Measurements from ENCODE around the gene SPSB4.

The SPSB4 gene

DNA sequence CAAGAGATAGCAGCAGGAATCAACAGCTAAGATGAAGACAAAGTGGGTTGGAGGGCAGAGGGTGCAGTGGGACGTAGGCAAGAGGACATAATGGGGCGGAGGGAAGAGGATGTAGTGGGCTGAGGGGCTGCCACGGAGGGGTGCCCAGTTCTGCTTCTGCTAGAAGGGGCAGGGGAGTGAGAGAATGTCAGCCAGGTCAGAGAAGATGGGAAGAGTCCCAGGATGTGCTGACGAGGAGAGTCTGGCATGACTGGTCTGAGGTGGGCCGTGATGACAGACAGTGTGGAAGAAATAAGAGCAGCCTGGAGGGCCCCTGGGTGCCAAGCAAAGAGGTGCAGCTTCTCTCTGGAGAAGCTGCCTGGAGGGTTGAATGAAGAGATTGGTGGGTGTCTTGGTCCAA is 4.0 kb downstream of the SPSB4 start:
- no peak for DNase-seq

DNA sequence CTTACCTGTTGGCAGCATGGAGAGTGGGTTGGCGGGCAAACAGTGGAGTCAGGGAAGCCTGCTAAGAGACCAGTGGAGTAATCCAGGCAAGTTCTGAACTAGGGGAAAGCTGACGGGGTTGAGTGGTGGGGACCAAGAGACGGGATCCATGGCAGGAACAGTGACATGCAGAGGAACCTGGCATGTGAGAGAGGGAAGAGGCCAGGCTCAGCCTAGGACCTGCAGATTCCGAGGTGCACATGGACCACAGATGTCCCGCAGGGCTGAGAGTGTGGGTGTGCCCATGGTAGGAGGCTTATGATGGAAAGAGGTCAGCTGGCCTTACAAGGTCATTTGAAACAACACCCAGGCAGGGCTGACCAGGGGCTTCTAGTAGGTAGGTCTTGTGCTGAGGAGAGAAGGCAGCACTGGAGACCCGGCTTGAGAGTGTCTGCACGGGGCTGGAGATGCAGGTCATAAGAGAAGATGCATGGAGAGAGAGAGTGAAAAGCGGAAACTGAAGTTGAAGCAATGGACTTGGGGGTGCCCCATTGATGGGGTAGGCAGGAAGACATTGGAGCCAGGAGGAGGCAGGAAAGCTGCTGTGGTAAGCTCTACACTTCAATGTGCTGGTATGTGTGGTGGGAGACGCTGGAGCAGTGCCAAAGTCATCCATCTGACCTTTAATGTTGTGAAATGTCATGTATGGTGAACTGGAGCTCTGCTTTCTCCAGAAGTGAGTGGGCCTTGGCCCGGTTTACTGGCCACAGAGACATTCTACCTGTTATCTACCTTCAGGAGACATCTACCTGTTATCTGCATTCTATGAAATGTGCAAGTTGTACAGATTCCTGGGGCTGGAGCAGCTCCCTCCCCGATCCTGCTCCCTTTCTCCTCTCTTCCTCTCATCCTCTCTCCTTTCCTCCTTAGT is 4.6 kb downstream of the SPSB4 start:
- DNase-seq: no peak

DNA sequence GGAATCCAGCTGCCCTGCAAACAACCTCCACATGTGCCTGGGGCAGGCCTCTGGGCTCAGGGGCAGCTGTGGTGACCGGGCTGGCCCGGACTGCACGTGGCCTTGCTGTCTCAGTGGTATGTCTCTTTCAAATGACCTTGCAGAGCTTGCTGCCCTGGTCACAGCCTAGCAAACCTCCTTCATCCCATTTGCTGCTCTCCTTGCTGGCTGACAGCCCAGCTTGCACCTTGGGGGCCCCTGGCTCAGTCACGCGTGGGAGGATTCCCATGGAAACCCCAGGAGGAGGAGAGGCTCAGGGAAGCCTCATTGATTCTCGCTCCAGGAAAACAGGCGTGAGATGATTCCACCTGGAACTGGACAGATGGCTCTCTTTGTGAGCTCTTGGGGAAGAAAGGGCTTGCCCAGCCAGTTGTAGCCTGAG is 5.6 kb downstream of the SPSB4 start:
- DNase-seq: peak; percentile 14

DNA sequence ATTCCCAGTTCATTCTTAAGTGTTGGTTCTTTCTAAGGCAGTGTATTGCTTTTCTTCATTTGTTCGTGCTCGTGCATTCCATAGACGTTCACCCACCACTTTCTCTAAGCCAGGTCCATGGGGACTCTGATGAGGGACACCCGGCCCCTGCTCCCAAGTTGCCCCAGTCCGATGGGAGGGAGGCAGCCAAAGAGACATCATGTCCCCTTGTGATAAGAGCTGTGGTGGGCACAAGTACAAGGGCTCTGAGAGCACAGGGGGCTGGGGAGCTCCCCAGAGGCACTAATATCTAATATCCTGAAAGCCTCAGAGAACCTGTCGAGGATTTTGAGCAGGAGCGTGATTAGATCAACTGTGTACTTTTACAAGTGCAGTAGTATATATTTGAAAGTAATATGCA is 6.3 kb downstream of the SPSB4 start:
- DNase-seq: no peak

DNA sequence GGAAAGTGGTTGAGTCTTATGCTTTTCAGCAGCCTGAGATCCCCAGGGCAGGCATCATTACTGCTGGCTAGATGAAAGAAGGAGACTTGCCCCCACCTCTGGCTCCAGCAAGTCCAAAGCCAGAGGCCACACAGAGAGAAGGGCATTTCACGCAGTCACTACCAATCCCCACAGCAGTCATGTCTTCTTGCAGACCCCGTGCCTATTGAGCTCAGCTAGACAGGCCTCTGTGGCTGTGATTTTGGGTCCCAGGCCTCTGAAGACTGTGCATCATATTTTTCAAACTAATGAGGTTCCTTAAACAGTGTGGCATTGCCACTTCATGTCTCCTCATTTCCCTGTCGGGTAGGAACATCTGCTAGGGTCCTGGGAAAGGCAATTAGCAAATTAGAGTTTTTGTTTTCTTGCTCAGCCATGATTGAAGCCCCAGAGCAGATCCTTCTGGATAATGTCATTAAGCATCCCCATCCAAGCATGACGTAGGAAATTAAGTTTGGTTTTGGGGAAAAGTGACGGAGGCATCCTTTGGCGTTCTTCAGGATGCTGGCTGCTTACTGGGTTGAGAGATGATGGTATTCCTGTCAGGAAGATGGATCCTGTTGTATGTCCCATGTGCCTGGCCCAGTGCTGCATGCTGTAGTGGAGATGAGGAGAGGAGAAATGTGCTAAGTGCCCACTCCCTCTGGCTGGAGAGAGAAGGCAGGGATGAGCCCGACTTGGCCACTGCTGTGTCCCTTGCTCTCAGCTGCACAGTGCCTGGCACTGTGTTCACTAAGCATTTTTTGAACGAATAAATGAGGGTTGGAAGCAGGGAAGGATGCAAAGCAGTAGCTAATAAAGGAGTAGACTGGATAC is 7.0 kb downstream of the SPSB4 start:
- DNase-seq: no peak

DNA sequence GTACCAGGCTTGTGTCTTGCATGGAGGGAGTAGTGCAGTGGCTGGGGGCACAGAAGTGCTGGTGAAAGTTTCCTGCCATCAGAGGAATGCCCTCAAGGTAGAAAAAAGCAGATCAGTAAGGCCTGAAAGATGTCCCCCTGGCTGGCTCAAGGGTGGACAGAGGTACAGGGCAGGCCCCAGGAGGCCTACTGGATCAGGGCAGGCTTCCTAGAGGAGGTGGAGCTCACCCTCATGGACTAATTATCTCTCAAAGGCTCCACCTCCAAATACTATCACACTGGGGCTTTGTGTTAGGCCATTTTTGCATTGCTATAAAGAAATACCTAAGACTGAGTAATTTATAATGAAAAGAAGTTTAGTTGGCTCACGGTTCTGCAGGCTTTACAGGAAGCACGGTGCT is 7.8 kb downstream of the SPSB4 start:
- no peak for DNase-seq

DNA sequence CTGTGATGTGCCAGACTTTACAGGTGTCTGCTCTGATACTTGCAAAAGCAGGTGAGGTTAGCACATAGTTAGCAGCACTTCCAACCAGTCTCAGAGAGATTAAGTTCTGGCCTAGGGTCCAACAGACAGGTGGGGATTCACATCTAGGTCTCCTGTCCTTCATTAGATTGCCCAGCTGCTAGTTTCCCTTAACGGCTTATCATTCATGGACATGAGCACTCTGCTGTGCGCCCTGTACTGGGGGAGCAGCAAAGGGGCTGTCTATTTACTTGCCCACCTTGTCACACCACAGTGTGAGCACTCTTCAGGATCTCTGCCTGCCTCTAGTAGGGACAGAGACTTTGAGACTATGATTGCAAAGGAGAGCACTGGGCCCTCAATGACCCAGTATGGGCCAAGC is 8.7 kb downstream of the SPSB4 start:
- no peak for DNase-seq

DNA sequence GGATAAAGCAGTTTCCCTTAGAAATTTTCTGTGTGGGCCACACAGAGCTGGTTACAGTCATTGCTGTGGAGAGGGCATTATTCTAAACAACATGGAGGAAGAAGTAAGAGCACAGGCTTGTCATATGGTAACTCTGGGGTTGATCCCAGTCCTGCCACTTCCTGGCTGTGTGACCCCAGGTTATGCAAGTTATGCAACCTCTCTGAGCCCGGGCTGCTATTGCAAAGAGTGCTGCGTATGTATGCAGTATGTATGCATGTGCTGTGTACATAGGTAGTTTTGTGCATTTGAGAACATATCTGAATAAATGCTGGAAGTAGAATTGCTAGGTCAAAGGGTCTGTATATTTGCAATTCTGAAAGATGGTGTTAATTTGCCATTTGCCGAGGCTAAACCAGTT is 9.2 kb downstream of the SPSB4 start:
- no peak for DNase-seq

DNA sequence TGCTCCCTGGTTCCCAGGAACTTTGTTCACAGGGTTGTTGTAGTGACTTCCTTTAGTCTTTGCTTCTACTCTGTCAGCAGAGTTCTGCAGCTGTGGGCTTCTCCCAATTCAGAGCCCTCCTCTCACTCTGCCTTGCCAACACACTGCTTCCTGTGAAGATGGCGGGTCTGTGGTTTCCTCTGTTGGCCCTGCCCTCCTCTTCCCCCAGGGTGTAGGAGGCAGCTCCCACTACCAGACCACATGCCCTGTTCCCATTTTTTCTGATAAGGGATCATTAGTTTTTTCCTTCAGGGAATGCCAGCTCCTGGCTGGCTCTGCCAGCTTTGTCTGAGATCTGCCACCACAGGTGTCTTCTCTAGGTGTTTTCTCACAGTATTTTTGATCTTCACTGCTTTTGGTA is 12.7 kb downstream of the SPSB4 start:
- DNase-seq: no peak

DNA sequence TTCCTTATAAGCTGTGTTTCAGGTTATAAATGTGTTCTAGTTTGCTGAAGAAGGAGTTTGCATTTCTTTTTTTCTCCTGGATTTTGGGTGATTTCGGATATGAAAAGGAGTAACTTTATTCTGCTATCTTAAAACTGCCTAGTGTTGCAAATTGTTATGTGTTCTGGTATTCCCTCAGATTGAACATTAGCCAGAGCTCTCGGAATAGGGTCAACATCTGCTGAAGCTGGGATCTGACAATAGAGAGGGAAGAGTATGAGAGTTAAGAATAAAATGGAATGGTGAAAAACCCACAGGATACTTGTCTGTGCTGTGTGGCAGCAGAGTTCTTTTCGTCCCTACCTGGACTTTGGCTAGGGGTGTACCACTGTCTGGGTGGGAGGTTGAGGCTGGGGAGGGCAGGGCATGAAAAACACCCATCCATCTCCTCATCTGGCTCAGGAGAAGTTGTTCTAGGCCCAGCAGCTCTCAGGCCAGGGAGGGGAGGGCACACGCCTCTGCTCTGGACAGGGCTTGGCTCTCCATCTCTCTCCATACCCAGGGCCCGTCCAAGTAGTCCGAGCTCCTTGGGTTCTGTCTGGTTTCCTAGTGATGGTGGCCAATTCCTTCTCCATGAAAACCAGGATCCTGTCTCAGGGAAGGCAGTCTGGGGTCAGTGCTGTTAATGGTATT is 13.2 kb downstream of the SPSB4 start:
- DNase-seq: no peak

DNA sequence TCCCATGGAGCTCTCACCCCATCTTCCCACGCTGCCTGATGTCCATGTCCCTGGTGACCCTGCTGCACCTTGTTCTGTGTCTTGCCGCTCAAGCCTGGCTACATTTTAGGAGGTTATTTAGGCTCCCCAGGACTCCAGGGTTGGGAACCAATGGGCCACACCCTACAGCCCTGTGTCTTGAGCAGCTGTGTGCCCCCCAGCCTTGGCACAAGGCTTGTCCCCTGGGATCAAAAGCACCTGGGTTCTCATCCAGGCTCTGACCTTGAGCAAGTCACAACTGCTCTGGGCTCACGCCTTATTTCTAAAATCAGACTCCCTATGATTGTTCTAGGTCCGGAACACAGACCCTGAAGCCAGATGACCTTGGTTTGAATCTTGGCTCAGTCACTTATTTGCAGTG is 14.1 kb downstream of the SPSB4 start:
- DNase-seq: no peak

DNA sequence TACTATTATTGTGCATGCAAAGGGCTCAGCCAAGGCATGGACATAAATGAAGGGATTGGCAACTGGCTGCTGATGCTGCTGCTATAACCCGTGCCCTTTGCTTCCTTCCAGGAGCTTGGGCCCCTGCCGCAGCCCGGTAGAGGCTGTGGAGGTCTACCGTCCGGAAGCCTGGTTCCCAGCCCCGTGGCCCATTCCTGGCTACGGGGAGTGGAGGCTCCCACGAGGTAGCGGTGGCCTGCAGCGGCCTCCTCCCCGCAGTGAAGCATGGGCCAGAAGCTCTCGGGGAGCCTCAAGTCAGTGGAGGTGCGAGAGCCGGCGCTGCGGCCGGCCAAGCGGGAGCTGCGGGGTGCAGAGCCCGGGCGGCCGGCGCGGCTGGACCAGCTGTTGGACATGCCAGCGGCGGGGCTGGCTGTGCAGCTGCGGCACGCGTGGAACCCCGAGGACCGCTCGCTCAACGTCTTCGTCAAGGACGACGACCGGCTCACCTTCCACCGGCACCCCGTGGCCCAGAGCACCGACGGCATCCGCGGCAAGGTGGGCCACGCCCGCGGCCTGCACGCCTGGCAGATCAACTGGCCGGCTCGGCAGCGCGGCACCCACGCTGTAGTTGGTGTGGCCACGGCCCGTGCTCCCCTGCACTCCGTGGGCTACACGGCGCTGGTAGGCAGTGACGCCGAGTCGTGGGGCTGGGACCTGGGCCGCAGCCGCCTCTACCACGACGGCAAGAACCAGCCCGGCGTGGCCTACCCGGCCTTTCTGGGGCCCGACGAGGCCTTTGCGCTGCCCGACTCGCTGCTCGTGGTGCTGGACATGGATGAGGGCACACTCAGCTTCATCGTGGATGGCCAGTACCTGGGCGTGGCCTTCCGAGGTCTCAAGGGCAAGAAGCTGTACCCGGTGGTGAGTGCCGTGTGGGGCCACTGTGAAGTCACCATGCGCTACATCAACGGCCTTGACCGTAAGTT is 15.0 kb downstream of the SPSB4 start:
- no peak for DNase-seq

DNA sequence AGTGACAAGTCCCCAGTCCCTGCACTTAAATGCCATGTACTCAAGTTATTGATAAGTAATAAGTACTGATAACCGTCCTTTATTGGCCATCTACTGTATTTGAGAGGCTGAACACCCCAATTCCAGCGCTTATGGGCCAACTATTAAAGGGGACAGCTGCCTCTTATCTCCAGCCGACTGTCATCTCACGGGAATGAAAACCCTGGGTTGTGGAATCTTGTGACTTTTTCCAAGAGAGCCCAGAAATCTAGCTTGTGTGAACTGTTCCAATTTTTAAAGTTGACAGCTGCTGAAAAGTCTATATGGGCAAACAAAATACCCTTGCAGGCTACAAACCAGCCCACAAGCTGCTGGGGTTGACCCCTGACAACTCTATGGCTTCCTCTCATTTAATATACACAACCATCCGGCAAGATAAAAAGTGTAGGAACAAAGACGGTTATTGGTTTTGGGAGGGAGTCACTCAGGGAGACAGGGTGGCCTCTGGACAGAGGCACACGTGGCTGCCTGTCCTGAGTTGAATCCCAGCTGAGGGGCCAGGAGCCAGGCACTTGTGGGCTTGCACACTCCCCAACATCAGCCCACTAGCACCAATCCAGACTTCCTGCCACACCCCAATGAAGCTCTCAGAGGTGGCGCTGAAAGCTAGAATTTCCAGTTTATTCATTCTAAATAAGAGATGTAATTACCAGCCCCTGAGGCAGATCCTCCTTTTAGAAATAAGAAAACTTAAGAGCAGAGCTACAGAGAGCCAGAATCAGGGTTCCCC is 16.2 kb downstream of the SPSB4 start:
- DNase-seq: no peak

DNA sequence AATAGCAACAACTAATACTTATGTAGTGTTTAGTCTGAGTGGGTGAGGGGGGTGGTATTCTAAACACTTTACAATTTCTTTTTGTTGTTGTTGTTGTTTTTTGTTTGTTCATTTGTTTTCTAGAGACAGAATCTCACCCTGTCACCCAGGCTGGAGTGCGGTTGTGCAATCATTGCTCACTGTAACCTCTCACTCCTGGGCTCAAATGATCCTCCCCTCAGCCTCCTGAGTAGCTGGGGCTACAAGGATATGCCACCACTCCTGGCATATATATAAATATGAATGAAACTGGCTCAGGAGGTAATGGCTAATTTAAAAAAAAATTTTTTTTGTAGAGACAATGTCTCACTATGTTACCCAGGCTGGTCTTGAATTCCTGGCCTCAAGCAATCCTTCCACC is 19.1 kb downstream of the SPSB4 start:
- DNase-seq: no peak

DNA sequence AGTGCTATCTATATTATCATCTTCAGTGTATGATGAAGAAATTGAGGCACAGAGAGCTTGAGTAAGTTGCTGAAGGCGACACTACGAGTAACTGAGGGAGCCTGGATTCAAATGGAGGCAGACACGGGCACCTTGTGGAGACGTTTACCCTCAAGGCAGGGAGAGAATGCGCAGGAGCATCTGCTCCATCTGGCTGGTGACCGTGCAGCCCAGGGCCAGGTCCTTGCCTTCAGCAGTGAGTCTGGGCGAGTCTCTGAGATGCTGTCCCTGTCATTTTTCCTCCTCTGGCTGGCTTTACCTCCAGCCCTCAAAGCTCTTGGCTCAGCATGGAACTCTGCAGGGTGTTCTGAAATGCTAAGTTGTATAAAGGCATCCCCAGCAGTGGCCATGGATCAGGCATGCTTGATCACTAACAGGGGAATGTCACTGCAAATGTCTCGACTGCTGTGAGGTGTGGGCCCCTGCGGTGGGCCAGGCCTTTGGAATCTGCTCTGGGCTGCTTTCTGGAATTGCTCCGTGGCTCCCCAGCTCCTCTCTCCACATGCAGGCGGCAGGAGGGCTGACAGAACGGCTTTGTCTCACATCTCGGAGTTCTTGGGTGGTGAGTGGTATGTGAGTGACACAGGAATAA is 19.7 kb downstream of the SPSB4 start:
- no peak for DNase-seq

DNA sequence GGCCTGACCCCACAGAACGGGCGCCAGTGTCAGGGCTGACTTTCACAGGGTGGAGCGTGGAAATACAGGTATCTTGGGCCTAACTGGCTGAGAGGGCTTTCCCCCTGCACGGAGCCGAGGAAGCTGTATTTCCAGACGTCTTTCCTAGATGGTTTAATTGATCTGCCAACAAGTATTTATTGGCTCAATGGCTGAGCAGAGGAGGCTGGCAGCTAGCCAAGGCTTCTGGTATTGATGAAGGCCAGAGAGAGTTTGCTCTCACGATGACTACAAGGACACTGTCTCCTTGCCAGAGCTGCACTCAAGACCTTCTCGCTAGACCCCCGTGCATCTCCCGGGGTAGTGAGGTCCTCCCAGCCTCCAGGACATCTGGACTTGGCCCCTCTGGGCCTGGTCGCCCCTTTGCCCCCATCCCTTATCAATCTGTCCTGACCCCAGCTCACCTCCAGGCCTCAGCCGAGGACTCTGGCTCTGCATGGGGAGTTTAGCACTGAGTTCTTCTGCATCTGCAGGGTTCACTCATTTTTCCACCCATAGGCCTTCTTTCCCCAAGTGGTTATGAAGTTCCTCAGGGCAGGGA is 20.6 kb downstream of the SPSB4 start:
- no peak for DNase-seq

DNA sequence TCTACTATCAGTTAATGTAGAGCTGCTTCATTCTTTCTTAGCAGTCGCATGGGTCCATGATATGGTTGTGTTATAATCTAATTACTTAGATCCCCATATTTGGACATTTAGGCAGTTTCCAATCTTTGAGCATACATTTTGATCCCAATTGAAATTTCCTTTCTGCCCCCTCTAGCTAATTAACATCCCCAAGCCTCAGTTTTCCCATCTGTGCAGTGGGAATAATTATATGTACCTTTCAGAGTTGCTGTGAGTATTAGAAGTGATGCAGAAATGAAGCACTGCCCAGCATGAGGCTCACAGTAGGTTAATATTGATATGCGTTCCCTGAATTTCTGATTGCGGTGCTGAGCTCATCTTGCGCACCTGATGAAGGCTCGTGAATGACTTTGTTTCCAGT is 21.8 kb downstream of the SPSB4 start:
- DNase-seq: no peak

DNA sequence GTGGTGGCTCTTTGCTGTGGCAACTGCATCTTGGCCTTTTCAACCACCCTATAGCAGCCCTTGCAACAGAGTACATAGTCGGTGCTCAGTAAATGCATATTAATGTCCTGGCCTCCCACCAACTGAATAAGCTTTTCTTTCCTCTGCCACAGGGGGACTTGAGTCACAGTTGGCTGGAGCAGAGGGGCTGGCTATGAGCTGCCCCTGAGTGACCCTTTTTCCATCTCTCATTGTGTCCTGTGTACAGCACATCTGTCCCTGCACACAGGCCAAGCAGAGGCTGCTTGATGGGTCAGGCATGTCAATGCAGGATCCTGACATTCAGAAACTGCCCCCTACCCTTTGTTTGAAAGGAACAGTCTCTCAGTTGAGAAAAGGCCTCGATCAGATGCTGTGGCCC is 22.4 kb downstream of the SPSB4 start:
- DNase-seq: no peak

DNA sequence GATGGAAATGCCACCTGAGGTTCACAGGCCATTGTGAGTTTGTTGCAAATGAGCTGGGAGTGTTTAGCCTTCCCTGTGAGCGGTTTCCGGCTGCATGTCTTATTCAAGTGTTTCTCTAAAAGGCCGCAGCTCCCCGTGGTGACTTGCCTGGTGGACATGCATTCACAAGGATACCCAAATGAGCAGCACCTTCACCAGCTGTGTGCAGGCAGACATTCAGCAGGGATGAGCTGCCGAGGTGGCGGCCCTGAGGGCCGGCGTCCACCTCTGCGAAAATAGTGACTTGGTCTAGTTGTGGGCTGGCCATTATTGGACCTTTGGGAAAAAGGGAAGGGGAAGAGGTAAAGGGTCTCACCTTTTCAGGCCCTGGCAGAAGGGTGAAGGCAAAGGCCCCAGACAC is 23.4 kb downstream of the SPSB4 start:
- no peak for DNase-seq

DNA sequence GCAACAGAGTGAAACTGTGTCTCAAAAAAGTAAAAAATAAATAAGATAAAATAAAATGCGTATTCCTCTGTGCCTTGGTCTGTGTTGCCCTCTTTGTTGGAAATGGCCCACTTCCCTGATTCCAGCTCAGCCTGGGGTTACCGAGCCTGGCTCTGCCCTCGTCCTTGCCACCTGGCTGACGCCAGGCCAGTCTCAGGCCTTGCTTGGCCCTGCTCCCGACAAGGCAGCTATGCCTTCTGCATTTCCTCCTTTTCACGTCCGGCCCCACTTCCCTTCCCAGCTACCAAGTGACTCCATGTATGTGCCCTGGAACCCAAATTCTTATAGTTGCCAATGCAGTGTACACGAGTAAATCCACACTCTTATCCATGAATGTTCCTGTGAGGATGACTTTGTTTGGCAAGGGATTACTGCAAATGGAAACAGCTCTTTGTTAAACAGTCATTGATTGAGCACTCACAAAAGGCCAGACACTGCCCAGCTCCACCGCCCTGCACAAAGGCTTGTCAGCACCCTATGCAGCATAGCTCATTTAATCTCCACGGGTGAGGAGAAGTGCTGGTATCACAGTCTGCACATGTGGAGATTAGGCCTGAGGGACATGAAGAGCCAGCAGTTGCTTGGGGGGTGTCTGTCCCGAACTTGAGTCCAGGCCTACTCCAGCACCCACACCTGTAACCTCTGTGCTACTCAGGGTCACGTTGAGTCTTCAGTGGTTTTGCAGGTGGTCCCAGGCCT is 25.1 kb downstream of the SPSB4 start:
- DNase-seq: peak; percentile 57

All from NCI-H1092 treated with DMSO at 0.1 percent for 48 hours (cell line).